GM12878 (cell line): ENCODE data around the gene PRDM16. TPM values are rescaled to one million over a fixed set of nuclear protein-coding genes. Genes with fewer than 3 reads are reported as not detected.

Source experiments
- ATAC-seq: fragments of 200-7000 bp; cut with Tn5 transposase; 3 replicates; pipeline ENCODE4 v1.9.1; 2020; ENCODE audit warnings: mild to moderate bottlenecking, moderate library complexity
- BruUV-seq: library from RNA; stranded (reverse); fragments of 400-500 nt; replicated peaks from 2 replicates; lab custom pipeline; 2021; lab: Mats Ljungman, UMichigan
- CTCF ChIA-PET: fragments of 300-600 bp; sonication (Branson Sonifier 250); formaldehyde crosslinking; extraction: SDS; loops from one replicate; lab custom pipeline; 2021; ENCODE audit warnings: inconsistent platforms; lab: Yijun Ruan, JAX
- POLR2A ChIA-PET: fragments of 350-600 bp; formaldehyde crosslinking; extraction: SDS; loops from one replicate; lab custom pipeline; 2021; ENCODE audit warnings: inconsistent platforms; lab: Charles Lee
- RAD21 ChIA-PET: fragments of 300-600 bp; sonication (Branson Sonifier 250); formaldehyde crosslinking; loops from one replicate; lab custom pipeline; 2023; ENCODE audit warnings: antibody characterized with exemption; ENCODE audit not compliant: unreplicated experiment; lab: Charles Lee
- SMC1A ChIA-PET: fragments of 300-600 bp; sonication (Branson Sonifier 250); formaldehyde crosslinking; loops from one replicate; lab custom pipeline; 2023; ENCODE audit not compliant: unreplicated experiment, uncharacterized antibody; lab: Charles Lee
- DNase-seq: peaks from one replicate; pipeline ENCODE4 v3.0.0-alpha.2; 2011; ENCODE audit warnings: low read depth, low spot score
- FAIRE-seq: peaks from 3 replicates; lab custom pipeline; 2011; peaks lifted over from hg19 to GRCh38; lab: Jason Lieb, UNC
- H2AFZ ChIP-seq: 2 replicates; pipeline ENCODE4 v1.6.0; 2011; ENCODE audit warnings: low read depth, low read length, control low read depth; ENCODE audit not compliant: control insufficient read depth
- H3K27ac ChIP-seq: 2 replicates; pipeline ENCODE4 v1.5.1; 2011; ENCODE audit warnings: control low read depth; ENCODE audit not compliant: control insufficient read depth, insufficient read depth
- H3K27me3 ChIP-seq, 2 experiments: replicated peaks in 1 of 2; 2 replicates each; pipeline versions ENCODE4 v1.6.0 to v1.6.1; 2011; ENCODE audit warnings: low read length in 1 of 2; ENCODE audit not compliant: control insufficient read depth in 2 of 2, insufficient read depth in 2 of 2
- H3K36me3 ChIP-seq, 2 experiments: 2 replicates each; pipeline ENCODE4 v1.5.1; 2011; ENCODE audit warnings: low read length in 1 of 2; ENCODE audit not compliant: control insufficient read depth in 2 of 2, insufficient read depth in 2 of 2
- H3K4me1 ChIP-seq: 2 replicates; pipeline ENCODE4 v1.6.1; 2011; ENCODE audit warnings: mild to moderate bottlenecking, low read length, moderate library complexity, mixed read lengths; ENCODE audit not compliant: control insufficient read depth, insufficient read depth
- H3K4me2 ChIP-seq: 2 replicates; pipeline ENCODE4 v1.6.0; 2011; ENCODE audit warnings: control low read depth; ENCODE audit not compliant: control insufficient read depth, insufficient read depth
- H3K4me3 ChIP-seq: fragments of 200-600 bp; sonication (generic); 2 replicates; pipeline ENCODE4 v1.5.1; 2016
- H3K79me2 ChIP-seq: 2 replicates; pipeline ENCODE4 v1.6.0; 2011; ENCODE audit warnings: low read length; ENCODE audit not compliant: control insufficient read depth, insufficient read depth
- H3K9ac ChIP-seq: 2 replicates; pipeline ENCODE4 v1.8.0; 2011; ENCODE audit warnings: low read length, control low read depth, mixed read lengths; ENCODE audit not compliant: control insufficient read depth, insufficient read depth
- H3K9me3 ChIP-seq: replicated peaks from 3 replicates; pipeline ENCODE4 v1.5.1; 2011; ENCODE audit warnings: mild to moderate bottlenecking, low read length; ENCODE audit not compliant: control insufficient read depth, insufficient read depth
- H4K20me1 ChIP-seq: 2 replicates; pipeline ENCODE4 v1.6.0; 2011; ENCODE audit not compliant: control insufficient read depth, insufficient read depth
- BACH1 ChIP-seq: fragments of 450-650 bp; IDR thresholded peaks from 2 replicates; pipeline ENCODE4 v1.6.1; 2017; ENCODE audit warnings: mild to moderate bottlenecking, borderline replicate concordance
- BMI1 ChIP-seq: fragments of 450-650 bp; IDR thresholded peaks from 2 replicates; pipeline ENCODE4 v1.6.1; 2016; ENCODE audit warnings: mild to moderate bottlenecking, moderate library complexity, borderline replicate concordance
- CHD1 ChIP-seq: IDR thresholded peaks from 2 replicates; pipeline ENCODE4 v1.6.1; 2012; ENCODE audit warnings: low read depth, low read length, improper control_type of control experiment
- CREM ChIP-seq: IDR thresholded peaks from 2 replicates; pipeline ENCODE4 v1.6.1; 2014; ENCODE audit warnings: antibody characterized with exemption, low read depth
- DPF2 ChIP-seq: fragments of 450-650 bp; IDR thresholded peaks from 2 replicates; pipeline ENCODE4 v1.6.1; 2017; ENCODE audit warnings: mild to moderate bottlenecking
- FOXK2 ChIP-seq: fragments of 450-650 bp; IDR thresholded peaks from 2 replicates; pipeline ENCODE4 v1.6.1; 2017; ENCODE audit warnings: mild to moderate bottlenecking, moderate library complexity
- IKZF1 ChIP-seq: fragments of 450-650 bp; conservative IDR thresholded peaks from 2 replicates; pipeline ENCODE4 v1.6.1; 2017; ENCODE audit warnings: antibody characterized with exemption, mild to moderate bottlenecking
- IKZF2 ChIP-seq, 2 experiments: fragments of 450-650 bp; IDR thresholded peaks; 2 replicates each; pipeline ENCODE4 v1.6.1; 2017; ENCODE audit warnings: mild to moderate bottlenecking in 2 of 2, moderate library complexity in 2 of 2
- MEF2B ChIP-seq: fragments of 450-650 bp; IDR thresholded peaks from 2 replicates; pipeline ENCODE4 v1.6.1; 2018; ENCODE audit warnings: mild to moderate bottlenecking, moderate library complexity; ENCODE audit not compliant: partially characterized antibody, poor library complexity, severe bottlenecking
- PAX5 ChIP-seq: IDR thresholded peaks from 2 replicates; pipeline ENCODE4 v1.6.1; 2011; ENCODE audit warnings: low read depth, low read length, borderline replicate concordance
- PML ChIP-seq: IDR thresholded peaks from 2 replicates; pipeline ENCODE4 v1.6.1; 2012; ENCODE audit warnings: low read length, inconsistent platforms
- RCOR1 ChIP-seq: conservative IDR thresholded peaks from 2 replicates; pipeline ENCODE4 v1.6.1; 2012; ENCODE audit warnings: low read depth, low read length, improper control_type of control experiment
- SREBF1 ChIP-seq: IDR thresholded peaks from 2 replicates; pipeline ENCODE4 v1.6.1; 2012; ENCODE audit warnings: mild to moderate bottlenecking, low read length
- WGBS: methylation state at CpG from one replicate; pipeline ENCODE4 v1.1.6; 2016; ENCODE audit warnings: low lambda C conversion rate; ENCODE audit not compliant: insufficient replicate concordance, insufficient coverage; ENCODE audit errors: missing lambda C conversion rate; 5-methylcytosine and 5-hydroxymethylcytosine counted together
- in situ Hi-C: fragments of 300-500 bp; cut with MboI; formaldehyde crosslinking; loops from 9 replicates; pipeline ENCODE4 v1.14.3; 2018; ENCODE audit warnings: mixed read lengths
- intact Hi-C: fragments of 100-400 bp; cut with micrococcal nuclease; formaldehyde crosslinking; loops from one replicate; pipeline ENCODE4 v1.14.2; 2022; ENCODE audit not compliant: unreplicated experiment
- polyA plus RNA-seq, 11 experiments: library from polyadenylated mRNA; depleted of rRNA in 4 of 11; unstranded in 6 of 11; stranded (reverse) in 5 of 11; fragments of >200 nt; fragmentation: Nextera tagmentation in 4 of 11; fragmentation: Illumina TruSeq in 1 of 11; extraction: Ambion mirVana in 4 of 11; extraction: Trizol in 1 of 11; gene quantifications; 1 replicate in 1 of 11; 2 replicates in 10 of 11; pipeline versions ENCODE4 v1.2.1 to v1.2.3, GENCODE V29; 2011 to 2016; ENCODE audit warnings: inconsistent platforms in 2 of 11, missing spikeins in 2 of 11, low read depth in 1 of 11
- total RNA-seq, 4 experiments: library from RNA; depleted of rRNA in 3 of 4; stranded (reverse); fragments of >200 nt in 3 of 4; fragmentation: Illumina TruSeq in 1 of 4; extraction: Trizol in 1 of 4; gene quantifications; 2 replicates each; pipeline versions ENCODE4 v1.2.1 to v1.2.3, GENCODE V29; 2013 to 2021
- TF ChIP-seq, protein P1 (sequence below): fragments of 450-650 bp; IDR thresholded peaks from 2 replicates; pipeline ENCODE4 v1.6.1; 2017; ENCODE audit warnings: low read depth, mild to moderate bottlenecking, moderate library complexity

Gene PRDM16
- total and polyA plus RNA-seq, 10 of the 15 experiments (the other 5 are each of a cell fraction or from before 2014, with no cell fraction given), result 0.03 TPM; not detected in 9

DNA sequence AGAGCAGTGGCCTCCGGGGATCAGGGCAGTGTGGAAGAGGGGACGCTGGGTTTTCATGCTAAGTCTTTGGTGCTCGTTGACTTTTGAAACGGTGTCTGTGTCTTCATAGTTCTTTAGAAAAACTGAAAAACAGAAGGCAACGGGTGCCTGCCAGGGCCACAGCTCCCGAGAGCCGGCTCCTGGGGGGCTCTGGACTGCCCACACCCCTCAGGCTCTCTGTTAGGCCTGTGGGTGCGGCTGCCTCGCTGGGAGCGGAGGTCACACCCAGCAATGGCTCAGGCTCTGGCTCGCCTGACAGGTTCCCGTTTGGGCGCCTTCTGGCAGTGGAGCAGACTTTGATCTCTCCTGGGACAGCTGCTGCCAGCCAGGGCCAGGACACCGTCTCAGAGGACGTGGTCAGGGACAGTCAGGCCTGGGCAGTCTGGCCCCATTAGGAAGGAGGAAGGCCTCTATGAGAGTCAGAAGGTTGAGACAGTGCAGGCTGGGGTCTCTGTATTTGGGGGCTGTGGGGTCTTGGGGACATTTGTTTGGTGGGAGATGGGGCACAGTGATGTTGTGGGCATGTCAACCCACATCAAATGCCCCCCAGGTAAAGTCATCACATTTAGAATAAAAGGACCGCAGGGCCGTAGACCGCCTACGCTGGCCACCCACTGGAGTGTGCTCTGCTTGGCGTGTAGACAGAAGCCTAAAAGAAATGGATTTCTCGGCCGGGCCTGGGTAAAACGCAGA is 391.1 kb downstream of the PRDM16 start:
- in situ Hi-C loops (no loop called here), intact Hi-C loops (no loop called here)
- no peak for FAIRE-seq
- Histone ChIP-seq H3K27ac (no peak overlapping the region), H3K36me3 (no peaks in the 10 kb centered on the region), H3K27me3 (no peaks in the 10 kb centered on the region; a peak in 1 of 4 replicates), H3K4me3 (no peak overlapping the region), H2AFZ (no peak overlapping the region), H3K4me2 (no peak overlapping the region), H3K79me2 (no peaks in the 10 kb centered on the region), H3K9ac (no peak overlapping the region), H4K20me1 (no peaks in the 10 kb centered on the region), H3K9me3 (no peaks in the 10 kb centered on the region), H3K4me1 (no peaks in the 10 kb centered on the region)
- ChIA-PET CTCF (no interaction called here), RAD21 (no interaction called here), POLR2A (no interaction called here), SMC1A (no interaction called here)
- BruUV-seq, result no TSS peak
- 24% methylated on average over 23 of the region's 23 CpGs for WGBS
- TF ChIP-seq PML (no peak), FOXK2 (no peak), DPF2 (no peak), BACH1 (no peak), CREM (no peak), MEF2B (no peak), CHD1 (no peak), IKZF2 (IDR thresholded peaks at IDR 0.05) (no peak), RCOR1 (no peak), BMI1 (no peak), SREBF1 (no peak), IKZF1 (no peak), PAX5 (no peak)
- TF ChIP-seq, protein P1, sequence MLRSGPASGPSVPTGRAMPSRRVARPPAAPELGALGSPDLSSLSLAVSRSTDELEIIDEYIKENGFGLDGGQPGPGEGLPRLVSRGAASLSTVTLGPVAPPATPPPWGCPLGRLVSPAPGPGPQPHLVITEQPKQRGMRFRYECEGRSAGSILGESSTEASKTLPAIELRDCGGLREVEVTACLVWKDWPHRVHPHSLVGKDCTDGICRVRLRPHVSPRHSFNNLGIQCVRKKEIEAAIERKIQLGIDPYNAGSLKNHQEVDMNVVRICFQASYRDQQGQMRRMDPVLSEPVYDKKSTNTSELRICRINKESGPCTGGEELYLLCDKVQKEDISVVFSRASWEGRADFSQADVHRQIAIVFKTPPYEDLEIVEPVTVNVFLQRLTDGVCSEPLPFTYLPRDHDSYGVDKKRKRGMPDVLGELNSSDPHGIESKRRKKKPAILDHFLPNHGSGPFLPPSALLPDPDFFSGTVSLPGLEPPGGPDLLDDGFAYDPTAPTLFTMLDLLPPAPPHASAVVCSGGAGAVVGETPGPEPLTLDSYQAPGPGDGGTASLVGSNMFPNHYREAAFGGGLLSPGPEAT, result no peak
- DNase-seq, result no peak
- ATAC-seq, result no peak
